HCT116 (cell line): ENCODE data around the gene HYAL1. TPM values are rescaled to one million over a fixed set of nuclear protein-coding genes. Genes with fewer than 3 reads are reported as not detected.

Experiments used
- ATAC-seq: fragments of 200-7000 bp; cut with Tn5 transposase; 2 replicates; pipeline ENCODE4 v1.9.1; 2020; ENCODE audit warnings: mild to moderate bottlenecking, moderate library complexity
- BruUV-seq: library from RNA; stranded (reverse); fragments of 400-500 nt; replicated peaks from 2 replicates; lab custom pipeline; 2021; lab: Mats Ljungman, UMichigan
- CTCF ChIA-PET: fragments of 300-600 bp; sonication (Branson Sonifier 250); formaldehyde crosslinking; loops from one replicate; lab custom pipeline; 2021; ENCODE audit warnings: antibody characterized with exemption; lab: Charles Lee
- POLR2A ChIA-PET: fragments of 300-600, 350-600 bp; sonication (Branson Sonifier 250); formaldehyde crosslinking; loops from one replicate; lab custom pipeline; 2021; ENCODE audit warnings: antibody characterized with exemption; lab: Charles Lee
- RAD21 ChIA-PET, 2 experiments: fragments of 300-600 bp; sonication (Branson Sonifier 250); formaldehyde crosslinking; loops; one replicate each; lab custom pipeline; 2023; ENCODE audit warnings: low total read pairs in 2 of 2; ENCODE audit not compliant: uncharacterized antibody in 2 of 2, unreplicated experiment in 2 of 2, low non-redundant PET in 1 of 2; lab: Charles Lee
- DNase-seq: peaks from one replicate; pipeline ENCODE4 v3.0.0-alpha.2; 2010; ENCODE audit warnings: low read depth, low spot score
- H2AFZ ChIP-seq: fragments of 200-600 bp; shearing (Covaris generic), sonication (generic); 2 replicates; pipeline ENCODE4 v1.6.1; 2017; ENCODE audit warnings: low read depth, mixed run types, mixed read lengths, antibody characterized with exemption, low read length; ENCODE audit not compliant: poor library complexity, severe bottlenecking
- H3K27ac ChIP-seq: 2 replicates; pipeline ENCODE4 v1.5.1; 2012; ENCODE audit warnings: low read depth, low read length
- H3K27me3 ChIP-seq: fragments of 200-600 bp; sonication (generic); 2 replicates; pipeline ENCODE4 v1.6.1; 2016; ENCODE audit warnings: mixed run types, low read length, mixed read lengths; ENCODE audit not compliant: insufficient read depth
- H3K36me3 ChIP-seq, 2 experiments: fragments of 200-500 bp in 1 of 2; fragments of 200-600 bp in 1 of 2; sonication (Bioruptor generic) in 1 of 2; sonication (generic) in 1 of 2; 2 replicates each; pipeline versions ENCODE4 v1.5.1 to v1.6.1; 2014 to 2016; ENCODE audit warnings: low read length in 2 of 2, inconsistent platforms in 1 of 2, mixed read lengths in 1 of 2, mixed run types in 1 of 2; ENCODE audit not compliant: insufficient read depth in 2 of 2, control insufficient read depth in 1 of 2
- H3K4me1 ChIP-seq, 2 experiments: fragments of 200-600 bp in 1 of 2; sonication (generic) in 1 of 2; 2 replicates each; pipeline versions ENCODE4 v1.5.1 to v1.6.1; 2012 to 2017; ENCODE audit warnings: low read length in 2 of 2, inconsistent platforms in 1 of 2, mild to moderate bottlenecking in 1 of 2, mixed read lengths in 1 of 2, mixed run types in 1 of 2, moderate library complexity in 1 of 2; ENCODE audit not compliant: insufficient read depth in 2 of 2, control insufficient read depth in 1 of 2
- H3K4me2 ChIP-seq: fragments of 200-600 bp; sonication (generic); 2 replicates; pipeline ENCODE4 v1.6.1; 2017; ENCODE audit warnings: mixed run types, low read length, mixed read lengths
- H3K4me3 ChIP-seq, 2 experiments: fragments of 200-600 bp in 1 of 2; sonication (generic) in 1 of 2; replicated peaks in 1 of 2; 2 replicates each; pipeline ENCODE4 v1.5.1; 2011 to 2016; ENCODE audit warnings: low read length in 2 of 2, control low read depth in 1 of 2, low read depth in 1 of 2, mild to moderate bottlenecking in 1 of 2, mixed read lengths in 1 of 2, mixed run types in 1 of 2
- H3K79me2 ChIP-seq: fragments of 200-600 bp; sonication (generic); 2 replicates; pipeline ENCODE4 v1.6.1; 2017; ENCODE audit warnings: mild to moderate bottlenecking, mixed run types, low read length, moderate library complexity, mixed read lengths; ENCODE audit not compliant: insufficient read depth
- H3K9ac ChIP-seq: fragments of 200-600 bp; sonication (generic); 2 replicates; pipeline ENCODE4 v1.6.1; 2016; ENCODE audit warnings: low read length, mixed read lengths
- H3K9me2 ChIP-seq: fragments of 200-600 bp; sonication (generic), shearing (Covaris generic); 2 replicates; pipeline ENCODE4 v1.6.1; 2017; ENCODE audit warnings: mixed run types, mild to moderate bottlenecking, moderate library complexity; ENCODE audit not compliant: insufficient read depth
- H3K9me3 ChIP-seq, 2 experiments: fragments of 200-500 bp in 1 of 2; fragments of 200-600 bp in 1 of 2; sonication (Bioruptor generic) in 1 of 2; sonication (generic) in 1 of 2; 2 replicates each; pipeline ENCODE4 v1.6.1; 2014 to 2017; ENCODE audit warnings: low read length in 2 of 2, mixed read lengths in 2 of 2, inconsistent platforms in 1 of 2, low read depth in 1 of 2, mild to moderate bottlenecking in 1 of 2, mixed run types in 1 of 2, moderate library complexity in 1 of 2; ENCODE audit not compliant: control insufficient read depth in 1 of 2, insufficient read depth in 1 of 2
- H4K20me1 ChIP-seq: fragments of 200-600 bp; sonication (generic), shearing (Covaris generic); 2 replicates; pipeline ENCODE4 v1.6.1; 2017; ENCODE audit warnings: mixed run types, mild to moderate bottlenecking, moderate library complexity; ENCODE audit not compliant: insufficient read depth
- CBX3 ChIP-seq: IDR thresholded peaks from 2 replicates; pipeline ENCODE4 v1.6.1; 2012; ENCODE audit warnings: low read depth
- CEBPB ChIP-seq: IDR thresholded peaks from 2 replicates; pipeline ENCODE4 v1.6.1; 2012; ENCODE audit warnings: low read depth
- EZH2phosphoT487 ChIP-seq: fragments of 200-600 bp; IDR thresholded peaks from 2 replicates; pipeline ENCODE4 v1.6.1; 2018; ENCODE audit warnings: antibody characterized with exemption, borderline replicate concordance
- JUND ChIP-seq: IDR thresholded peaks from 2 replicates; pipeline ENCODE4 v1.6.1; 2012
- SP1 ChIP-seq: IDR thresholded peaks from 2 replicates; pipeline ENCODE4 v1.6.1; 2012; ENCODE audit warnings: low read depth
- TCF7L2 ChIP-seq: IDR thresholded peaks from 2 replicates; pipeline ENCODE4 v1.7.0; 2011; ENCODE audit warnings: borderline replicate concordance, inconsistent platforms; ENCODE audit not compliant: insufficient read depth, insufficient read length; ENCODE audit errors: extremely low read depth
- intact Hi-C: fragments of 100-400 bp; cut with micrococcal nuclease; formaldehyde crosslinking; loops from 2 replicates; pipeline ENCODE4 v1.10.0; 2022
- total RNA-seq: library from RNA; stranded (reverse); gene quantifications from one replicate; pipeline ENCODE4 v1.2.1, GENCODE V29; 2021; ENCODE audit not compliant: unreplicated experiment
- TF ChIP-seq, protein P1 (sequence below), 3 experiments: fragments of 200-600 bp in 1 of 3; sonication (generic) in 1 of 3; IDR thresholded peaks in 2 of 3; conservative IDR thresholded peaks in 1 of 3; 2 replicates each; pipeline ENCODE4 v1.5.1; 2012 to 2017; ENCODE audit warnings: low read depth in 2 of 3, low read length in 2 of 3, antibody characterized with exemption in 1 of 3, borderline replicate concordance in 1 of 3, control low read depth in 1 of 3, mild to moderate bottlenecking in 1 of 3, mixed read lengths in 1 of 3, mixed run types in 1 of 3, moderate library complexity in 1 of 3; ENCODE audit not compliant: insufficient read depth in 1 of 3
- TF ChIP-seq, protein P2 (sequence below): IDR thresholded peaks from 2 replicates; pipeline ENCODE4 v1.6.1; 2012; ENCODE audit warnings: low read depth
- TF ChIP-seq, protein P3 (sequence below): IDR thresholded peaks from 2 replicates; pipeline ENCODE4 v1.6.1; 2012
- TF ChIP-seq, protein P4 (sequence below): IDR thresholded peaks from 2 replicates; pipeline ENCODE4 v1.6.1; 2011; ENCODE audit warnings: mild to moderate bottlenecking, low read length, moderate library complexity; ENCODE audit not compliant: insufficient replicate concordance; ENCODE audit errors: extremely low read depth
- TF ChIP-seq, protein P5 (sequence below): IDR thresholded peaks from 2 replicates; pipeline ENCODE4 v1.6.1; 2012

HYAL1 gene
- total RNA-seq, 1 experiment from 2014 or later: 6.1 TPM

DNA sequence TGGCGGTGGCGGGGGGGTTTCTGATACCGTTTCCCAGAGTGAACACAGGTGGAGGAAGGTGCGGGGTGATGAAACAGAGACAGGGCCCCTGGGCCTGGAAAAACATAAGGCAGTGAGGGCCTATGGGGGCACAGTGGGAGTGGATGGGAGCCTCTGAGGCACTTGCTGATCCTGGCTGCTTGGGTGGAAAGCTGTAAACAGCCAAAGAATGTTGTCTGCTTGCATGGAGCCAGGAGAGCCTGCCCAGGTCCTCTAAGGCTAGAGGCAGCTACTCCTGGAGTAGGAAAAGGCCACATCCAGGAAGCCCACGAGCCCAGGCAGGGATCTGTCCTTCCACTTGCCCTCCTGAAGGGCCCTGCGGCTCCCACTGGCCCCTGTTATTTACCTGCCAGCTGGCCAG lies 37.4 kb downstream of the HYAL1 start:
- RAD21 ChIA-PET: interaction anchor here in 1 of 2 experiments (0.6 kb wide), 1 partner anchor 61 kb away, joined by 3 read pairs; the partner anchor contains the start of gene SLC38A3
- CTCF ChIA-PET: interaction anchor here (1.6 kb wide), 1 partner anchor 71 kb away, joined by 6 read pairs; no protein-coding TSS in a partner anchor

DNA sequence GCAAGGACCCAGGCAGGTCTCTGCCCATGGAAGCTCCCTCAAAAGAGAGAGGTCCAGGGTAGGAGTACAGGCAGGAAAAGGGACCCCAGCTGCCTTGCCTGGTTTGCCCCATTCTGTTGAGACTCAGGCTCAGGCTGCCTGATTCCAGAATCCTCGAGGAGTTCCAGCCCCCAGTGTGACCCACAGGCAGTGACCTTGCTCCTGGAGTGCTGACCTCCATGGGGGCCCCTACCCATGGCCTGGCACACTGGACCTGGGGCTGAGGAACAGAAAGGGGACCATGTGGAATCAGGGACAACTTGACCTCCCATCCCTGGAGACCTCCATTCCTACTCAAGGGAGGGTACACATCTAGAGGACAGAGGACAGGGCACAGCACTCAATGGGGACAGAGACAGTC lies 37.8 kb downstream of the HYAL1 start:
- H3K4me2 ChIP-seq: peak overlapping the region; percentile 80
- no peaks in the 10 kb centered on the region for H3K27me3 ChIP-seq
- intact Hi-C loops: no loop called here
- H3K27ac ChIP-seq: peak overlapping the region; percentile 86
- H3K9me2 ChIP-seq: no peaks in the 10 kb centered on the region
- BruUV-seq: no TSS peak
- no peak for ATAC-seq
- RAD21 ChIA-PET: no interaction called here
- no peaks in the 10 kb centered on the region for H4K20me1 ChIP-seq
- no peak for DNase-seq
- peaks cover 77 to 97% of the 10 kb centered on the region in 2 experiments for H3K4me1 ChIP-seq
- peak overlapping the region in 1 of 2 experiments; percentile 36; a peak in 2 of 4 replicates for H3K4me3 ChIP-seq
- no peaks in the 10 kb centered on the region for H3K79me2 ChIP-seq
- no peak overlapping the region for H2AFZ ChIP-seq
- H3K36me3 ChIP-seq: no peaks in the 10 kb centered on the region
- POLR2A ChIA-PET: interaction anchor here (1.4 kb wide), 1 partner anchor 34 kb away, joined by 6 read pairs; the partner anchor contains the start of genes HYAL3 and NAA80
- H3K9me3 ChIP-seq: no peaks in the 10 kb centered on the region
- CTCF ChIA-PET: interaction anchor here (1.3 to 2.9 kb wide), 2 partner anchors 19 to 39 kb away, joined by 4 to 17 read pairs; no protein-coding TSS in a partner anchor
- peak overlapping the region; percentile 62 for H3K9ac ChIP-seq
- TF ChIP-seq CBX3: no peak
- TF ChIP-seq, protein P1, sequence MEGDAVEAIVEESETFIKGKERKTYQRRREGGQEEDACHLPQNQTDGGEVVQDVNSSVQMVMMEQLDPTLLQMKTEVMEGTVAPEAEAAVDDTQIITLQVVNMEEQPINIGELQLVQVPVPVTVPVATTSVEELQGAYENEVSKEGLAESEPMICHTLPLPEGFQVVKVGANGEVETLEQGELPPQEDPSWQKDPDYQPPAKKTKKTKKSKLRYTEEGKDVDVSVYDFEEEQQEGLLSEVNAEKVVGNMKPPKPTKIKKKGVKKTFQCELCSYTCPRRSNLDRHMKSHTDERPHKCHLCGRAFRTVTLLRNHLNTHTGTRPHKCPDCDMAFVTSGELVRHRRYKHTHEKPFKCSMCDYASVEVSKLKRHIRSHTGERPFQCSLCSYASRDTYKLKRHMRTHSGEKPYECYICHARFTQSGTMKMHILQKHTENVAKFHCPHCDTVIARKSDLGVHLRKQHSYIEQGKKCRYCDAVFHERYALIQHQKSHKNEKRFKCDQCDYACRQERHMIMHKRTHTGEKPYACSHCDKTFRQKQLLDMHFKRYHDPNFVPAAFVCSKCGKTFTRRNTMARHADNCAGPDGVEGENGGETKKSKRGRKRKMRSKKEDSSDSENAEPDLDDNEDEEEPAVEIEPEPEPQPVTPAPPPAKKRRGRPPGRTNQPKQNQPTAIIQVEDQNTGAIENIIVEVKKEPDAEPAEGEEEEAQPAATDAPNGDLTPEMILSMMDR (IDR thresholded peaks at IDR 0.05 in 2 of 3, conservative IDR thresholded peaks at IDR 0.05 in 1 of 3; ENCODE audit: borderline replicate concordance in 1 of 3, insufficient read depth in 1 of 3, low read depth in 2 of 3, low read length in 2 of 3): no peak
- TF ChIP-seq SP1: no peak
- TF ChIP-seq, protein P2, sequence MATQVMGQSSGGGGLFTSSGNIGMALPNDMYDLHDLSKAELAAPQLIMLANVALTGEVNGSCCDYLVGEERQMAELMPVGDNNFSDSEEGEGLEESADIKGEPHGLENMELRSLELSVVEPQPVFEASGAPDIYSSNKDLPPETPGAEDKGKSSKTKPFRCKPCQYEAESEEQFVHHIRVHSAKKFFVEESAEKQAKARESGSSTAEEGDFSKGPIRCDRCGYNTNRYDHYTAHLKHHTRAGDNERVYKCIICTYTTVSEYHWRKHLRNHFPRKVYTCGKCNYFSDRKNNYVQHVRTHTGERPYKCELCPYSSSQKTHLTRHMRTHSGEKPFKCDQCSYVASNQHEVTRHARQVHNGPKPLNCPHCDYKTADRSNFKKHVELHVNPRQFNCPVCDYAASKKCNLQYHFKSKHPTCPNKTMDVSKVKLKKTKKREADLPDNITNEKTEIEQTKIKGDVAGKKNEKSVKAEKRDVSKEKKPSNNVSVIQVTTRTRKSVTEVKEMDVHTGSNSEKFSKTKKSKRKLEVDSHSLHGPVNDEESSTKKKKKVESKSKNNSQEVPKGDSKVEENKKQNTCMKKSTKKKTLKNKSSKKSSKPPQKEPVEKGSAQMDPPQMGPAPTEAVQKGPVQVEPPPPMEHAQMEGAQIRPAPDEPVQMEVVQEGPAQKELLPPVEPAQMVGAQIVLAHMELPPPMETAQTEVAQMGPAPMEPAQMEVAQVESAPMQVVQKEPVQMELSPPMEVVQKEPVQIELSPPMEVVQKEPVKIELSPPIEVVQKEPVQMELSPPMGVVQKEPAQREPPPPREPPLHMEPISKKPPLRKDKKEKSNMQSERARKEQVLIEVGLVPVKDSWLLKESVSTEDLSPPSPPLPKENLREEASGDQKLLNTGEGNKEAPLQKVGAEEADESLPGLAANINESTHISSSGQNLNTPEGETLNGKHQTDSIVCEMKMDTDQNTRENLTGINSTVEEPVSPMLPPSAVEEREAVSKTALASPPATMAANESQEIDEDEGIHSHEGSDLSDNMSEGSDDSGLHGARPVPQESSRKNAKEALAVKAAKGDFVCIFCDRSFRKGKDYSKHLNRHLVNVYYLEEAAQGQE: no peak
- no peak for TF ChIP-seq JUND
- TF ChIP-seq, protein P3, sequence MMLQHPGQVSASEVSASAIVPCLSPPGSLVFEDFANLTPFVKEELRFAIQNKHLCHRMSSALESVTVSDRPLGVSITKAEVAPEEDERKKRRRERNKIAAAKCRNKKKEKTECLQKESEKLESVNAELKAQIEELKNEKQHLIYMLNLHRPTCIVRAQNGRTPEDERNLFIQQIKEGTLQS: no peak
- TF ChIP-seq, protein P4, sequence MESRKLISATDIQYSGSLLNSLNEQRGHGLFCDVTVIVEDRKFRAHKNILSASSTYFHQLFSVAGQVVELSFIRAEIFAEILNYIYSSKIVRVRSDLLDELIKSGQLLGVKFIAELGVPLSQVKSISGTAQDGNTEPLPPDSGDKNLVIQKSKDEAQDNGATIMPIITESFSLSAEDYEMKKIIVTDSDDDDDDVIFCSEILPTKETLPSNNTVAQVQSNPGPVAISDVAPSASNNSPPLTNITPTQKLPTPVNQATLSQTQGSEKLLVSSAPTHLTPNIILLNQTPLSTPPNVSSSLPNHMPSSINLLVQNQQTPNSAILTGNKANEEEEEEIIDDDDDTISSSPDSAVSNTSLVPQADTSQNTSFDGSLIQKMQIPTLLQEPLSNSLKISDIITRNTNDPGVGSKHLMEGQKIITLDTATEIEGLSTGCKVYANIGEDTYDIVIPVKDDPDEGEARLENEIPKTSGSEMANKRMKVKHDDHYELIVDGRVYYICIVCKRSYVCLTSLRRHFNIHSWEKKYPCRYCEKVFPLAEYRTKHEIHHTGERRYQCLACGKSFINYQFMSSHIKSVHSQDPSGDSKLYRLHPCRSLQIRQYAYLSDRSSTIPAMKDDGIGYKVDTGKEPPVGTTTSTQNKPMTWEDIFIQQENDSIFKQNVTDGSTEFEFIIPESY: no peak
- no peak for TF ChIP-seq CEBPB
- TF ChIP-seq EZH2phosphoT487: no peak

More for the DNA sequence above, 37.4 kb downstream of the HYAL1 start:
- POLR2A ChIA-PET: interaction anchor here (1.4 kb wide), 1 partner anchor 19 kb away, joined by 3 read pairs; no protein-coding TSS in a partner anchor
- H3K9ac ChIP-seq: peak overlapping the region; percentile 62
- H3K27me3 ChIP-seq: no peaks in the 10 kb centered on the region
- no peaks in the 10 kb centered on the region for H4K20me1 ChIP-seq
- intact Hi-C loops: no loop called here
- no peak for TF ChIP-seq TCF7L2
- TF ChIP-seq, protein P5, sequence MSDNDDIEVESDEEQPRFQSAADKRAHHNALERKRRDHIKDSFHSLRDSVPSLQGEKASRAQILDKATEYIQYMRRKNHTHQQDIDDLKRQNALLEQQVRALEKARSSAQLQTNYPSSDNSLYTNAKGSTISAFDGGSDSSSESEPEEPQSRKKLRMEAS: no peak
- peak overlapping the region; percentile 86 for H3K27ac ChIP-seq
- H3K9me3 ChIP-seq: no peaks in the 10 kb centered on the region
- no peaks in the 10 kb centered on the region for H3K79me2 ChIP-seq
- H2AFZ ChIP-seq: no peak overlapping the region
- peak overlapping the region; percentile 80 for H3K4me2 ChIP-seq
- no peaks in the 10 kb centered on the region for H3K36me3 ChIP-seq
- H3K4me3 ChIP-seq: peak overlapping the region in 1 of 2 experiments; percentile 56; a peak in 1 of 4 replicates
- no peak for DNase-seq
- peaks cover 77 to 97% of the 10 kb centered on the region in 2 experiments for H3K4me1 ChIP-seq
- H3K9me2 ChIP-seq: no peaks in the 10 kb centered on the region
- ATAC-seq: no peak
- BruUV-seq: no TSS peak
